SK-N-SH (cell line): ENCODE data around the gene CD209. TPM values are rescaled to one million over a fixed set of nuclear protein-coding genes. Genes with fewer than 3 reads are reported as not detected.

Experiments
- CTCF ChIA-PET: fragments of 300-600, 350-600 bp; formaldehyde crosslinking; extraction: SDS; loops from one replicate; lab custom pipeline; 2021; lab: Yijun Ruan, JAX
- POLR2A ChIA-PET: fragments of 350-600 bp; sonication (Branson Sonifier 250); formaldehyde crosslinking; extraction: SDS; loops from one replicate; lab custom pipeline; 2020; ENCODE audit warnings: antibody characterized with exemption, inconsistent platforms; lab: Yijun Ruan, JAX
- DNase-seq: peaks from one replicate; pipeline ENCODE4 v3.0.0; 2012
- H2AFZ ChIP-seq: fragments of 200-600 bp; sonication (generic); 2 replicates; pipeline ENCODE4 v1.8.1; 2016; ENCODE audit warnings: antibody characterized with exemption, mild to moderate bottlenecking, low read depth
- H3F3A ChIP-seq: fragments of 200-600 bp; sonication (generic); replicated peaks from 2 replicates; pipeline ENCODE3; 2016; ENCODE audit warnings: antibody characterized with exemption, mild to moderate bottlenecking; ENCODE audit not compliant: insufficient read depth
- H3K27ac ChIP-seq, 2 experiments: fragments of 200-500 bp in 1 of 2; fragments of 200-600 bp in 1 of 2; sonication (Bioruptor generic) in 1 of 2; sonication (generic), shearing (Covaris generic) in 1 of 2; 2 replicates each; pipeline versions ENCODE4 v1.5.1 to v1.6.1; 2014 to 2016; ENCODE audit warnings: low read depth in 2 of 2, inconsistent platforms in 1 of 2, low read length in 1 of 2, mild to moderate bottlenecking in 1 of 2, mixed read lengths in 1 of 2
- H3K27me3 ChIP-seq: fragments of 200-600 bp; sonication (generic), shearing (Covaris generic); 2 replicates; pipeline ENCODE4 v1.6.1; 2016; ENCODE audit warnings: mixed run types; ENCODE audit not compliant: insufficient read depth
- H3K36me3 ChIP-seq, 2 experiments: fragments of 200-500 bp in 1 of 2; fragments of 200-600 bp in 1 of 2; sonication (Bioruptor generic) in 1 of 2; sonication (generic) in 1 of 2; replicated peaks in 1 of 2; 2 replicates each; pipeline versions ENCODE3 to v1.5.1; 2014 to 2016; ENCODE audit warnings: low read length in 1 of 2, mild to moderate bottlenecking in 1 of 2; ENCODE audit not compliant: insufficient read depth in 2 of 2, control insufficient read depth in 1 of 2
- H3K4me1 ChIP-seq, 2 experiments: fragments of 200-500 bp in 1 of 2; fragments of 200-600 bp in 1 of 2; sonication (Bioruptor generic) in 1 of 2; sonication (generic), shearing (Covaris generic) in 1 of 2; 2 replicates each; pipeline versions ENCODE4 v1.5.1 to v1.6.1; 2014 to 2016; ENCODE audit warnings: low read depth in 1 of 2, low read length in 1 of 2, mixed run types in 1 of 2; ENCODE audit not compliant: insufficient read depth in 2 of 2, control insufficient read depth in 1 of 2
- H3K4me2 ChIP-seq: fragments of 200-600 bp; sonication (generic), shearing (Covaris generic); 2 replicates; pipeline ENCODE4 v1.6.1; 2017; ENCODE audit warnings: mixed run types
- H3K4me3 ChIP-seq, 2 experiments: fragments of 200-500 bp in 1 of 2; fragments of 200-600 bp in 1 of 2; sonication (Bioruptor generic) in 1 of 2; sonication (generic), shearing (Covaris generic) in 1 of 2; 2 replicates each; pipeline versions ENCODE4 v1.5.1 to v1.8.1; 2014 to 2016; ENCODE audit warnings: low read depth in 2 of 2, inconsistent platforms in 1 of 2, low read length in 1 of 2, mild to moderate bottlenecking in 1 of 2, mixed read lengths in 1 of 2, moderate library complexity in 1 of 2
- H3K79me2 ChIP-seq: fragments of 200-600 bp; sonication (generic); 2 replicates; pipeline ENCODE4 v1.8.1; 2017; ENCODE audit warnings: mild to moderate bottlenecking; ENCODE audit not compliant: insufficient read depth
- H3K9ac ChIP-seq: fragments of 200-600 bp; sonication (generic); 2 replicates; pipeline ENCODE4 v1.6.1; 2017; ENCODE audit warnings: mixed run types
- H3K9me2 ChIP-seq: fragments of 200-600 bp; sonication (generic); 2 replicates; pipeline ENCODE4 v1.6.1; 2017; ENCODE audit warnings: mixed run types
- H3K9me3 ChIP-seq: fragments of 200-600 bp; sonication (generic); 2 replicates; pipeline ENCODE4 v1.6.1; 2017; ENCODE audit warnings: mixed run types, mild to moderate bottlenecking, moderate library complexity
- H4K20me1 ChIP-seq: fragments of 200-600 bp; sonication (generic); 2 replicates; pipeline ENCODE4 v1.6.1; 2017; ENCODE audit warnings: mild to moderate bottlenecking, mixed run types; ENCODE audit not compliant: insufficient read depth
- ELF1 ChIP-seq: IDR thresholded peaks from 2 replicates; pipeline ENCODE4 v1.4.0; 2012
- EP300 ChIP-seq, 2 experiments: IDR thresholded peaks; 2 replicates each; pipeline versions ENCODE4 v1.4.0 to v1.6.1; 2012; ENCODE audit warnings: borderline replicate concordance in 1 of 2, low read depth in 1 of 2, low read length in 1 of 2
- FOSL2 ChIP-seq: IDR thresholded peaks from 2 replicates; pipeline ENCODE4 v1.4.0; 2012; ENCODE audit warnings: low read depth, mild to moderate bottlenecking, moderate library complexity, borderline replicate concordance
- FOXJ3 ChIP-seq: sonication (generic); formaldehyde crosslinking; IDR thresholded peaks from 2 replicates; pipeline ENCODE4 v1.5.1; 2020; ENCODE audit warnings: mild to moderate bottlenecking, missing genetic modification reagents
- GABPA ChIP-seq: IDR thresholded peaks from 2 replicates; pipeline ENCODE4 v1.4.0; 2012; ENCODE audit warnings: low read depth, mild to moderate bottlenecking
- JUND ChIP-seq: IDR thresholded peaks from 2 replicates; pipeline ENCODE4 v1.4.0; 2012
- MEF2A ChIP-seq: IDR thresholded peaks from 2 replicates; pipeline ENCODE4 v1.4.0; 2012; ENCODE audit warnings: low read depth, borderline replicate concordance
- NRF1 ChIP-seq: IDR thresholded peaks from 2 replicates; pipeline ENCODE4 v1.6.1; 2012; ENCODE audit warnings: low read depth, mild to moderate bottlenecking, low read length
- RCOR1 ChIP-seq: fragments of 150-350 bp; IDR thresholded peaks from 2 replicates; pipeline ENCODE4 v1.6.1; 2017; ENCODE audit warnings: antibody characterized with exemption, low read length
- RFX5 ChIP-seq: IDR thresholded peaks from 2 replicates; pipeline ENCODE4 v1.6.1; 2012; ENCODE audit warnings: mild to moderate bottlenecking, improper control_type of control experiment, low read length
- SIN3A ChIP-seq: IDR thresholded peaks from 2 replicates; pipeline ENCODE4 v1.6.1; 2012; ENCODE audit warnings: low read depth, mild to moderate bottlenecking, low read length, moderate library complexity, borderline replicate concordance
- SMC3 ChIP-seq: IDR thresholded peaks from 2 replicates; pipeline ENCODE4 v1.6.1; 2012; ENCODE audit warnings: low read depth, low read length, improper control_type of control experiment
- TAF1 ChIP-seq: IDR thresholded peaks from 2 replicates; pipeline ENCODE4 v1.6.1; 2012; ENCODE audit warnings: low read depth, mild to moderate bottlenecking, low read length, moderate library complexity, borderline replicate concordance
- TCF12 ChIP-seq: IDR thresholded peaks from 2 replicates; pipeline ENCODE4 v1.4.0; 2012
- ZBTB33 ChIP-seq: IDR thresholded peaks from 2 replicates; pipeline ENCODE4 v1.4.0; 2012; ENCODE audit warnings: low read depth, borderline replicate concordance
- WGBS: methylation state at CpG from one replicate; pipeline ENCODE4 v1.1.6; 2017; ENCODE audit warnings: low lambda C conversion rate; 5-methylcytosine and 5-hydroxymethylcytosine counted together
- polyA plus RNA-seq, 3 experiments: library from polyadenylated mRNA; depleted of rRNA; stranded (reverse); fragments of >200 nt; gene quantifications; 2 replicates each; pipeline ENCODE4 v1.2.3, GENCODE V29; 2012
- TF ChIP-seq, protein P1 (sequence below): IDR thresholded peaks from 2 replicates; pipeline ENCODE4 v1.4.0; 2012; ENCODE audit warnings: low read depth, borderline replicate concordance
- TF ChIP-seq, protein P2 (sequence below): fragments of 150-350 bp; IDR thresholded peaks from 2 replicates; pipeline ENCODE4 v1.6.1; 2016; ENCODE audit warnings: mild to moderate bottlenecking, low read depth, low read length

CD209 gene
- polyA plus RNA-seq, 1 of the 3 experiments (the other 2 are of a cell fraction): not detected

GRCh38 chr19:7725791-7726190, 21.5 kb downstream of the CD209 start (continued):
- TF ChIP-seq ZBTB33: no peak
- no peak for TF ChIP-seq EP300 (IDR thresholded peaks at IDR 0.05; ENCODE audit: borderline replicate concordance in 1 of 2, low read depth in 1 of 2, low read length in 1 of 2)
- no peak for TF ChIP-seq JUND
- no peak for TF ChIP-seq ELF1
- TF ChIP-seq FOXJ3 (CRISPR knock-in tag): no peak
- TF ChIP-seq NRF1: no peak

DNA sequence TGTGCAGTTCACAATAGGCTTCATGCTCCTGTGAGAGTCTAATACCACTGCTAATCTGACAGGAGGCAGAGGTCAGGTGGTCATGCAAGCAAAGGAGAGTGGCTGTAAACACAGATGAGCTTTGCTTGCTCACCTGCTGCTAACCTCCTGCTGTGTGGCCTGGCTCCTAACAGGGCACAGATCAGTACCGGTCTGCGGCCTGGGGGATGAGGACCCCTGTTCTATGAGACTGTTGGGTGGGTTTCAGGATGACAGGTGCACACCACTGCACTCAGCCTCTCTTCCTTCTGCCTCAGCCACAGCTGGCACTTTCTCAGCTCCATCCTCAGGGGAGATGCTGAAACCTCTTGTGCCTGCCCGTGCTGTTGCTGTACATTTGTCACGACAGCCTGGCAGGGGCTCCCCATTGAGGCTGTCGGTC, 25.1 kb downstream of the CD209 start:
- Histone ChIP-seq H3K4me1 (no peaks in the 10 kb centered on the region), H4K20me1 (no peaks in the 10 kb centered on the region), H3K9me2 (no peaks in the 10 kb centered on the region), H3K27ac (no peak overlapping the region), H3K36me3 (no peaks in the 10 kb centered on the region), H3K4me2 (no peak overlapping the region), H3K9me3 (no peaks in the 10 kb centered on the region), H3K27me3 (peaks cover 77% of the 10 kb centered on the region), H3K79me2 (no peaks in the 10 kb centered on the region), H3F3A (no peaks in the 10 kb centered on the region), H3K4me3 (no peak overlapping the region), H3K9ac (no peak overlapping the region), H2AFZ (no peak overlapping the region)
- no peak for DNase-seq
- POLR2A ChIA-PET: no interaction called here
- CTCF ChIA-PET: no interaction called here
- TF ChIP-seq, protein P1, sequence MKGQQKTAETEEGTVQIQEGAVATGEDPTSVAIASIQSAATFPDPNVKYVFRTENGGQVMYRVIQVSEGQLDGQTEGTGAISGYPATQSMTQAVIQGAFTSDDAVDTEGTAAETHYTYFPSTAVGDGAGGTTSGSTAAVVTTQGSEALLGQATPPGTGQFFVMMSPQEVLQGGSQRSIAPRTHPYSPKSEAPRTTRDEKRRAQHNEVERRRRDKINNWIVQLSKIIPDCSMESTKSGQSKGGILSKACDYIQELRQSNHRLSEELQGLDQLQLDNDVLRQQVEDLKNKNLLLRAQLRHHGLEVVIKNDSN: no peak
- TF ChIP-seq TCF12: no peak
- TF ChIP-seq SMC3: no peak
- no peak for TF ChIP-seq MEF2A
- no peak for TF ChIP-seq ELF1
- WGBS: 17% methylated on average over 5 of the region's 5 CpGs

DNA sequence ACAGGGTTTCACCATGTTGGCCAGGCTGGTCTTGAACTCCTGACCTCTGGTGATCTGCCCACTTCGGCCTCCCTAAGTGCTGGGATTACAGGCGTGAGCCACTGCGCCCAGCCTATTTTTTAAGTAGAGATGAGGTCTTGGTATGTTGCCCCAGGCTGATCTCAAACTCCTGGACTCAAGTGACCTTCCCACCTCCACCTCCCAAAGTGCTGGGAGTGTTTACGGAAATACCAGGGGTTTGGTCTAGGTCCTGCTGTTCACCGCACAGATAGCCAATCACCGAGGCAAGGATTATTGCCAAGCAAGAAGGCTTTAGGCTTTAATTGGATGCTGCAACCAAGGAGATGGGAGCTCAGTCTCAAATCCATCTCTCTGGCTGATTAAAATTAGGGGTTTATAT, 27.0 kb downstream of the CD209 start:
- H3K27ac ChIP-seq: no peak overlapping the region
- DNase-seq: no peak
- no peaks in the 10 kb centered on the region for H3K36me3 ChIP-seq
- no peaks in the 10 kb centered on the region for H4K20me1 ChIP-seq
- H3F3A ChIP-seq: no peaks in the 10 kb centered on the region
- no peaks in the 10 kb centered on the region for H3K9me3 ChIP-seq
- peaks cover 65% of the 10 kb centered on the region for H3K27me3 ChIP-seq
- CTCF ChIA-PET: interaction anchor here (0.7 kb wide), 1 partner anchor 152 kb away, joined by 3 read pairs; no protein-coding TSS in a partner anchor
- no peaks in the 10 kb centered on the region for H3K4me1 ChIP-seq
- WGBS: 36% methylated on average over 6 of the region's 6 CpGs
- H3K4me2 ChIP-seq: no peak overlapping the region
- TF ChIP-seq MEF2A (no peak), SIN3A (no peak), FOSL2 (no peak), TAF1 (no peak), SMC3 (no peak), EP300 (IDR thresholded peaks at IDR 0.05; ENCODE audit: borderline replicate concordance in 1 of 2, low read depth in 1 of 2, low read length in 1 of 2) (no peak), RFX5 (no peak), RCOR1 (no peak), GABPA (no peak), FOXJ3 (CRISPR knock-in tag) (no peak)
- TF ChIP-seq, protein P2, sequence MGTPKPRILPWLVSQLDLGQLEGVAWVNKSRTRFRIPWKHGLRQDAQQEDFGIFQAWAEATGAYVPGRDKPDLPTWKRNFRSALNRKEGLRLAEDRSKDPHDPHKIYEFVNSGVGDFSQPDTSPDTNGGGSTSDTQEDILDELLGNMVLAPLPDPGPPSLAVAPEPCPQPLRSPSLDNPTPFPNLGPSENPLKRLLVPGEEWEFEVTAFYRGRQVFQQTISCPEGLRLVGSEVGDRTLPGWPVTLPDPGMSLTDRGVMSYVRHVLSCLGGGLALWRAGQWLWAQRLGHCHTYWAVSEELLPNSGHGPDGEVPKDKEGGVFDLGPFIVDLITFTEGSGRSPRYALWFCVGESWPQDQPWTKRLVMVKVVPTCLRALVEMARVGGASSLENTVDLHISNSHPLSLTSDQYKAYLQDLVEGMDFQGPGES: no peak
- no peak overlapping the region for H3K9ac ChIP-seq
- no peak overlapping the region for H2AFZ ChIP-seq
- H3K4me3 ChIP-seq: no peak overlapping the region
- POLR2A ChIA-PET: no interaction called here
- no peaks in the 10 kb centered on the region for H3K79me2 ChIP-seq
- no peaks in the 10 kb centered on the region for H3K9me2 ChIP-seq
